A673 (cell line): ENCODE data around the gene MARK3.

Source experiments
- CTCF ChIP-seq: fragments of 300-800, 200-600 bp; sonication (generic); conservative IDR thresholded peaks from 2 replicates; pipeline ENCODE4 v1.5.1; 2017; ENCODE audit warnings: low read depth, mild to moderate bottlenecking, antibody characterized with exemption, low read length, moderate library complexity, mixed read lengths
- EZH2 ChIP-seq: fragments of 200-600 bp; sonication (generic); IDR thresholded peaks from 2 replicates; pipeline ENCODE4 v1.6.1; 2017; ENCODE audit warnings: borderline replicate concordance, low read depth, mild to moderate bottlenecking, mixed read lengths, antibody characterized with exemption, low read length; ENCODE audit not compliant: poor library complexity, severe bottlenecking

GRCh38 chr14:103382376-103382775, 2.8 kb upstream of the MARK3 start:
- no peak for TF ChIP-seq CTCF
- TF ChIP-seq EZH2: no peak
